Measurements from ENCODE around the gene RPL41. TPM values are rescaled to one million over a fixed set of nuclear protein-coding genes. Genes with fewer than 3 reads are reported as not detected.
A peak's percentile ranks its signal among the peaks of the same experiment; 100 is the strongest.
"Not testable (repeated sequence)": the region's sequence is repeated elsewhere in the genome, so short reads cannot be mapped to it uniquely, and the experiment has no call there.

Gene RPL41
- total RNA-seq, 1 donor from 2014 or later: 3,505 TPM

DNA sequence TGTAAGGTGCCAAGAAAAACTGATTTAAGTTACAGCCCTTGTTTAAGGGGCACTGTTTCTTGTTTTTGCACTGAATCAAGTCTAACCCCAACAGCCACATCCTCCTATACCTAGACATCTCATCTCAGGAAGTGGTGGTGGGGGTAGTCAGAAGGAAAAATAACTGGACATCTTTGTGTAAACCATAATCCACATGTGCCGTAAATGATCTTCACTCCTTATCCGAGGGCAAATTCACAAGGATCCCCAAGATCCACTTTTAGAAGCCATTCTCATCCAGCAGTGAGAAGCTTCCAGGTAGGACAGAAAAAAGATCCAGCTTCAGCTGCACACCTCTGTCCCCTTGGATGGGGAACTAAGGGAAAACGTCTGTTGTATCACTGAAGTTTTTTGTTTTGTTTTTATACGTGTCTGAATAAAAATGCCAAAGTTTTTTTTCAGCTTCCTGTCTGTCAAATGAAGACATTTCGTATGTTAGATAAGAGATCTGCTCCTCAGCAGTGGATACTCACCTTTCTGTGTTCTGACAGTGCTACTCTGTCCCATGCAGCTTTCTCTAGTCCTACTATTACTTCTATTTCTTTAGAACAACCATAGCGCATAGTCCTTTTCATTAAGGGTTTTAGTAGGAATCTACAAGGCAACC lies 13.2 kb upstream of the RPL41 start:
- no peak for DNase-seq (ENCODE audit: low spot score)

DNA sequence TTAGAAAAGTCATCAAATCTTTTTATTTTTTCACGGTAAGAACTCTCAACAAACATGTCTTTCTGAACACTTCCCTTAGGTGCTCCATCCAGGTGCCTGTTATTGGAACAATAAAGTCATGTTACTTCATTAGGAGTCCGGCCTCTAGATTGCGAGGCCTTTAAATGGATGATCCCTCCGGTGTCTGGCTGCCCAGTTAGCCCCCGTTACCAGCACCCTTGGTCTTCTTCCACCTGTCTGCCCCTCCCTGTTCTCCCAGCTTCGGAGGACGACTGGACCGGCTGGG lies 12.7 kb upstream of the RPL41 start:
- DNase-seq (ENCODE audit: low spot score): no peak

DNA sequence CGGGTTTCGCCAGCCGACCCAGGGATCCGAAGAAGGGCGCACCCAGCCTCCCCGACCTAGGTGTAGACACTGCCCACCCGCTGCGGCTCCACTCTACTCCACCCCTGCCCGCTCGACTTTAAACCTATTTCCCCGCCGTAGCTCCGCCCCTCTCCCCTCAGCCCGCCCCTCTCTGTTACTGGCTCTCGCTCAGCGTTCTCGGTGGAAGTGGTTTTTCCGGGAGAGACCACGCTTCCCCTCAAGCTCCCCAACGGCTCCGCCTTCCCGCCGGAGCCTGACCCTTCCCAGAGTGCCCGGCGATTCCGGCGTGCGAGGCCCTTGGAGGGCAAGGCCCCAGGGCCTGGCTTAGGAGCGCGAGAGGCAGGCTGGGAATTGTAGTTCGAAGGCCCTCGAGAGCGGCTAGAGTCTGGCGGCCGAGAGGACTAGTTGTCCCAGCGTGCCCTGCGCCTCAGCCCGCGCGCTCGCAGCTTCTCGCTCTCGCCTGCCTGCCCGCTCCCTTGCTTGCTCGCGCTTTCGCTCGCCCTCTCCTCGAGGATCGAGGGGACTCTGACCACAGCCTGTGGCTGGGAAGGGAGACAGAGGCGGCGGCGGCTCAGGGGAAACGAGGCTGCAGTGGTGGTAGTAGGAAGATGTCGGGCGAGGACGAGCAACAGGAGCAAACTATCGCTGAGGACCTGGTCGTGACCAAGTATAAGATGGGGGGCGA lies 12.2 kb upstream of the RPL41 start, which contains the start of gene PA2G4:
Gene PA2G4 (plus strand): TSS at position 451 of the 706 bp plus-strand sequence. CDS start 179 bp downstream, at position 630.
- DNase-seq (ENCODE audit: low spot score): peak; percentile 100

DNA sequence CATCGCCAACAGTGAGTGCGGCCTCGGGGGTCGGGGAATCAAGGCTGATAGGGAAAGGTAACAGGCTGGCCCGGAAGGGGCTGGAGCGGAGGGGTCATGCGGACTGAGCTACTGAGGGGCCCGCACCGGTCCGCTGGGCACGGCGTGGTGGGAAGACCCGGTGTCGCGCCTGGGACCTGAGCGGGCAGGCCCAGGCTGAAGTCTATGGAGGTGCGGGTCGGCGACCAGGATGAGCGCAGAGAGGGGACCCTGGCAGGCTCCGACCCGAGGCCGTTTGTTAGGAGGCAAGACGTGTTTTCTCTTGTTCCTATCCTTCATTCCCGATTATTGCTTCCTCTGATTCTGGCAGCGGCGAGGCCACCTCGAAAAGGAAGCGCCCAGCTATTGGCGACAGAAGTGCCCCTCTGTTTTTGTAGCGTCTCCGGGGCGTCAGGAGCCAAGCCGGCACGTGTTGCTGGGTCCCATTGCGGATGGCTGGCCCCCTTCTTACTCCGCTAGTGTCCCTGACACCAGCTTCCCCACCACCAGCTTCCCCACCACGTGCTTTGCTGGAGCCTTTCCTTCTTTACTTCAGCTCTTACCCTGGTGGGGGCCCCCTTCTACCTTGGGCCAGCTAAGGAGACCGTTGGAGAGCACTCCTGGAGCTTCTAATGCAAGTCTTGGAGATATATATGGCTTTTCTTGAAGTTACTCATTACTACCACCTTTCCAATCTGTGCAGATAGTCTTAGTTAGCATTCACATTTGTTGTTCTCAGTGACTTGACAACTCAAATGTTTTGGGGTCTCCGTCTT lies 11.4 kb upstream of the RPL41 start:
- no peak for DNase-seq (ENCODE audit: low spot score)

DNA sequence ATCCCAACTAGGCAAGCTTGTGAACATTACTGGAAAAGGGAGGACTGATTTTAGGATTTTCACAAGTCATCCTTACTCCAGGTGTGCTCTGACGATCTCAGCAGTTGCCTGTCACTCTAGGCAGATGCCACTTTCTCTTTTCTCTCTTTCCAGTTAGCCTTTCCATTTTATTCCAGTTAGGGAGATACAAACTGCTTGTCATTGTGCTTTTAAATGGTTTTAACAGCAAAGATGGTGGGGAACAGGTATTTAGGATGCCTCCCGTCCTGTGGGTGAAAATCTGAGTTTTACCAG lies 10.9 kb upstream of the RPL41 start:
- no peak for DNase-seq (ENCODE audit: low spot score)

DNA sequence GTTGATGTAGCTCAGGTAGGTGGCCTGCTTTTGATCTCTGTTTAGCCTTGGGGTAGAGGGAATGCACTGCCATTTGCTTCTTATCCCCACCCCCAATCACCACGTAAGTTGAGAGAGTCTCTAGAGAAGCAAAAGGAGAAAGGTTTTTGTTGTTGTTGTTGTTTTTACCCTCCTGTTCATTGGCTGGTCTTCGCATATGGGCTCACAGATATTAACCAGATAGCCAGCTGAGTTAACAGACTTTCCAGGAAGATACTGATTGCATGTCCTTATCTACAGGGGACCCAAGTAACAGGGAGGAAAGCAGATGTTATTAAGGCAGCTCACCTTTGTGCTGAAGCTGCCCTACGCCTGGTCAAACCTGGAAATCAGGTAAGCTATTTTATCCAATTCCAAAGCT lies 9.2 kb upstream of the RPL41 start:
- no peak for DNase-seq (ENCODE audit: low spot score)

DNA sequence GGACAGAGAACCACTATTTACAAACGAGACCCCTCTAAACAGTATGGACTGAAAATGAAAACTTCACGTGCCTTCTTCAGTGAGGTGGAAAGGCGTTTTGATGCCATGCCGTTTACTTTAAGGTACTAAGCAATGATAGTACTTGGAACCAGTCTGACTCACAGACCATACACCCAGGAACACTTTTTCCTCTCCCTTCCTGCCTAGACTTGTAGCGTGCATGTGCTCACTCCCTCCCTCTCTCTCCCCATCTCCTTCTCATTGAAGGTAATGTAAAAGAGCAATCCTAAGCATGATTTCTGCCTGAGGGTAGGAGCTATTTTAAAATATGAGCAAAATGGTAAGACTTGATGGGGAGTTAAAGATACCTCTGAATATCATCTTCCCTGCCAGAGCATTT lies 5.9 kb upstream of the RPL41 start:
- peak; percentile 66 for DNase-seq (ENCODE audit: low spot score)

DNA sequence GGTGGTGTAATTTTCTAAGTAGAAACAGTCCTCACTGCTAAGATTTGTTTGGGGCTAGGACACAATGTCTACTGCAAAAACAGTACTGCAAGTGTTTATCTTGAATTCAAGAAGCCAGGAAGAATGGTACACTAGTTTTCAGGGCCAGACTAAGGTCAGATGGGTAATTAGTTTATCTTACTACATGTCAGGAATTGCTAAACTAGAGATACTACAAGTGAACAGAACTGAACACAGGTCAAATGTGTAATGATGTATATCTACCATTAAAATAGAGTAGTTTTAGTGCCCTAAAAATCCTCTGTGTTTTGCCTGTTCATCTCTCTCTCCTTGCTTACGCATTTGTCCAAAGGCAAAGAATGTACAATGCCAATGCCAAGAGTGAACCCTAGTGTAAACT lies 2.3 kb upstream of the RPL41 start:
- DNase-seq (ENCODE audit: low spot score): no peak

DNA sequence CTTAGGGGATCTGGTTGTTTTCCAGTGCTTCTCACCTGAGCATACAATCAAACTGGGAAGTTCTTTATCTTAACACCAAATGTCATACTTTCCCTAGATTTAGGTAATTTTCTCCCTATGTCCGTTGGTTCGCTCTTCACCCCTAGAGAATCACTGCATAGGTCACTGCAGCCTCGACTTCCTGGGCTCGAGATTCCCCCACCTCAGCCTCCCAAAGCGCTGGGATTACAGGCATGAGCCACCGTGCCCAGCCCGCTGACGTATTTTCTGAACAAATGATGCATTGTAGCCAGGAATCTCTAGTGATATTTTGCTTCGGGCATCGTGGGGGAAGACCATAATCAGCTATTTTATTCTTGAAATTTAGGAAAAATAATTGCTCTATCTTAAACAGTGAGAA lies 1.1 kb upstream of the RPL41 start:
- DNase-seq (ENCODE audit: low spot score): no peak

DNA sequence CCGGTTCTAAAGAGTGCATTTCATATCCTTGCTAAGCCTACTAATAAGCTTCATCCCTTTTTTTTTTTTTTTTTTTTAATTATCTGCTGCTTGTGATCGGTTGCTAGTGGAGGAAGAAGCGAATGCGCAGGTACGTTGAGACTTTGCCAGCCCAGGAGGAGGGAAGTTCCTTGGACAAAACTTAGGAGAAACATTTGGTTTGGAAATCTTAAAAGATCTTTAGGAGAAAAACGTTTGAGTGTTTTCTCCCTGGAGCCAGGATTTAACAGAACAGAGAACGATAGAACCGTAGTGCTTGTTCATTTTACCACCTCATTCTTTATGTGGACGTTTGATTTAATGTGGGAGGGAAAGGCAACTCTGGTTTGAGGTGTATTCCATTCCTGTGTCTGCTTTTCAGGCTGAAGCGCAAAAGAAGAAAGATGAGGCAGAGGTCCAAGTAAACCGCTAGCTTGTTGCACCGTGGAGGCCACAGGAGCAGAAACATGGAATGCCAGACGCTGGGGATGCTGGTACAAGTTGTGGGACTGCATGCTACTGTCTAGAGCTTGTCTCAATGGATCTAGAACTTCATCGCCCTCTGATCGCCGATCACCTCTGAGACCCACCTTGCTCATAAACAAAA lies 761 bp downstream of the RPL41 start:
- DNase-seq (ENCODE audit: low spot score): not testable (repeated sequence)

DNA sequence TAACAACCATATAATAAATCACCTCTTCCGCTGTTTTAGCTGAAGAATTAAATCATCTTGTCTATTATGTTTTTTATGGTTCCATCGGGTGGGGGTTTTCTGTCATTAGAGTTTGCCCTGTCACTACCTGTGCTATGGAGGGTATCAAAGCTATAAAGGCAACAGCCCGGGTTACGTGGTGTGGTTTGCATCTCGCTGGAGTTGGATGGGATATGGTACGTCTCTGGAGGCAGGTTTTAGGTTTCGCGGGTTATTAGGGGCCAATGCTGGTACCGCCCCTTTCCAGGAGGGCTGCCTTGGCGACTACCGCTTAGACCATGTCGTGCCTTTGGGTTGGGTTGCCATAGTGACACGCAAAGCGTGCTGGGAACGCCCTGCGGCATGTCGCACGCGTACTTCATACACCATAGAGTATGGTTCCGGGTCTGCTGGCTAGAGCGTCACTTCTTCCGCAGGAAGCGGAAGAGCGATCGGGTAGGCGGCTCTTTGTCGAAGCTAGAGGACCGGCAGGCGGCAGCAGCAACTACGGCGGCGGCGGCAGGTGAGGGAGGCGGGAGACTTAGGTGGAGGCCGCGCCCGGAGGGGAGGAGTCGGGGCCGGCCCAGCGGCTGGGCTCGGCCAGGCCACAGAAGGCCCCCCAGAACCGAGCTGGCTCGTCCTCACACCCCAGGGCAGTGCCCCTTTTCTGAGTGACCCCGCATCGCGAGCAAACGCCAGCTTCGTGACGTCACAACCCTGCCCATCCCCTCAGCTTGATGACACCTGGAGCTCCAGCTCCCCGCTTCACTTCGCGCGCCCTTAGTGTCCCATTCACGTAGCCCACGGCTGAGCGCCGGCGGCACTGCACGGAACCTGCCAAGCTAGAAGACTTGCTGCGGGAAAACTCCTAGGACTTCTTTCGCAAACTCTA lies 1.6 kb downstream of the RPL41 start, which contains the start of gene ZC3H10:
Gene ZC3H10 (plus strand): TSS at position 489 of the 910 bp plus-strand sequence. CDS start 2,297 bp downstream, outside the sequence.
- DNase-seq (ENCODE audit: low spot score): peak; percentile 99

DNA sequence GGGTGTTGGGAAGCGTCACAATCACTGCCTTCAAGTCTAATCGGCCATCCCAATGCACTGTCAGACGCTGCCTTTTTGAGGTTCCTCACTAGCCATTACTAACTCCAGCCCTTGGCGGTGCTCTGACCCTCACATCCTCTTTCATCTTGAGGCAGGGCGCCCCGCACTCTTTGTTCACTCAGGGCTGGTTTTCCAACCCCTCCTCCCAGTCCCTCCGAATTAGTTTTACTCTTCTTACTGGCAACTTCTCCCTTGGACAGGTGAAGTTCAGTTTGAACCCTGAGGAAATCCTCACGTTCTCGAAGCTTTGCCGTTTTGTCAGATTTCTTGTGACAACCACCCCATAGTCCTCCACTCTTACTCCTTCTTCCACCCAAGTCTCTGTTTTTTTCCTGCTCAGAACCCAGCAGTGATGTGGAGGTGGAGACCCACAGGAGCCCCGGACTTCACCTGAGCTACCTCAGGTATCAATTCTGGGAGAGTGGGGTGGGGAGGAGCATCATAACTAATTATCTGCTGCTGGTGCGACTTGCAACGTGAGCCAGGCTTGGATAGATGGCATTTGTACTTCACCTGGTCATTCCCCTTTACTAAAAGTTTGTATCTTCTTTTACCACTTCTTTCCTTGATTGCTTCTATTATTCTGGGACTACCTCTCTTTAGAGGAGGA lies 2.4 kb downstream of the RPL41 start:
- DNase-seq (ENCODE audit: low spot score): no peak

DNA sequence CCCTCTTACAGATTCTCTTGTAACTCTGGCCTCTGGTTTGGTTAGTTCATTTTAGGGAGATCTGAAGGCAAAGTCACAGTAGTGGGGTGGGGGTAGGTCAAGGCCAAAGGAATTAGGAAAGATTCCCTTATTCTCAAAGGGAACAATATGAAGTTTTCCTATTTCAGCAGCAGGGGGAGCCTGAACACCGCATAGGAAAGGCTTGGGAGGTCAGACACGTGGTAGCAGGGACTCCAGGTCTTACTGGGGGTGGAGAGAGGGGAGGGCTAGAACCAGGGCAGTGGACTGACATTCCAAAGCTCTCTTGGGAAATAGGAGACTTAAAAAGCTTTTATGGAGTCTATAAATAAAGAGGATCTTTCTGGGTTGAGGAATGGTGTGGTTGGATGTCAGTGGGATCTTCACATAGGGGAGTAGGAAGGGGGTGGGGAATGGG lies 2.9 kb downstream of the RPL41 start:
- DNase-seq (ENCODE audit: low spot score): peak; percentile 96

DNA sequence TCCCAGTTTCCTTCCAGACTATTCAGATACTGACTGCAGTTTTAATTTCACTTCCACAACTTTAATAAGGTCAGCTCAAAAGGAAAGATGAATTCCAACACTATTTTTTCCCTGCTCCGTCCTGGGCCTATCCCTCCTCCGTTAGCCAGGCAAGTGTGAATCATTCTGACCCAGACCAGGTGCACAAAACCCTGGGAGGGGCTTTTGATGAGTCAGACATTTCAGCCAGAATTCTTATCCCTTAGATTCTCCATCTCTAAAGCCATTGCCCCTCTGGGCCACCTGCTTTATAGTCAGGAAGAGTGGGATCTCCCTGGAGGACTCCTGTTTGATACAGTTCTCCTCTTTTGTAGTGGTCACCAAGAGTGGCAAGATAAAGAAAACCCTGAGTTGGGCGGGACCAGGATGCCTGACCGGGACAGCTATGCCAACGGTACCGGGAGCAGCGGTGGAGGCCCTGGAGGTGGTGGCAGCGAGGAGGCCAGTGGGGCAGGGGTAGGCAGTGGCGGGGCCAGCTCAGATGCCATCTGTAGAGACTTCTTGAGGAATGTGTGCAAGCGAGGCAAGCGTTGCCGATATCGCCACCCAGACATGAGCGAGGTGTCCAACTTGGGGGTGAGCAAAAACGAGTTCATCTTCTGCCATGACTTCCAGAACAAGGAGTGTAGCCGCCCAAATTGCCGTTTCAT lies 3.9 kb downstream of the RPL41 start:
- DNase-seq (ENCODE audit: low spot score): no peak

DNA sequence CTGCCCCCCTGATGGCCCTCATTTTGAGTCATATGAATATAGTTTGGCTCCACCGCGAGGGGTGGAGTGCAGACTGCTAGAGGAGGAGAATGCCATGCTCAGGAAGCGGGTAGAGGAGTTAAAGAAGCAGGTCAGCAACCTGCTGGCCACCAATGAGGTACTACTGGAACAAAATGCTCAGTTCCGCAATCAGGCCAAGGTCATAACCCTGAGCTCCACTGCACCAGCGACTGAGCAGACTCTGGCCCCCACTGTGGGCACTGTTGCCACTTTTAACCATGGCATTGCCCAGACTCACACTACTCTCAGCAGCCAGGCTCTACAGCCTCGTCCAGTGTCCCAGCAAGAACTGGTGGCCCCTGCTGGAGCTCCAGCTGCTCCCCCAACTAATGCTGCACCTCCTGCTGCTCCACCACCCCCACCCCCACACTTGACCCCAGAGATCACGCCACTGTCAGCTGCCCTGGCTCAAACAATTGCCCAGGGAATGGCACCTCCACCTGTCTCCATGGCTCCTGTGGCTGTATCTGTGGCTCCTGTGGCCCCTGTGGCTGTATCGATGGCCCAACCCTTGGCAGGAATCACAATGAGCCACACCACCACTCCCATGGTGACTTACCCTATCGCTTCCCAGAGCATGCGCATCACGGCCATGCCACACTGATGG lies 4.9 kb downstream of the RPL41 start:
- DNase-seq (ENCODE audit: low spot score): no peak

DNA sequence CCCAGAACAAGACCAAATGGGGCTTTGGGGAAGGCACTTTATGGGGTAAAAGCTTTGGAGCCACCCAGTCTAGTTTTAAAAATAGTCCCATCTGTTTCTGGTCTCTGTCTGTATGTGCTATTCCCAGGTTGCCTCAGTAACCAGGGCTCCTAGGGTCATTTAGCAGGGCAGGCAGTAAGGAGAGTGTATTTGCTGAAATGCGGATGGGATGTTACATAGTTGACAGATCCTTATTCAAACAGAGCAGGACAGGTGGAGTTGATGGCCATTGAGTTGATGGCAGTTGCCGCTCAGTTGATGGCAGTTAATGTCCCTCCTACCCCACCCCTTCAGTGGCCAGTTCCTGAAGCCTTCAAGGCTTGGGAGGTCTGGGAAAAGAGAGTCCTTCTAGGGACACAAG lies 6.2 kb downstream of the RPL41 start:
- no peak for DNase-seq (ENCODE audit: low spot score)

DNA sequence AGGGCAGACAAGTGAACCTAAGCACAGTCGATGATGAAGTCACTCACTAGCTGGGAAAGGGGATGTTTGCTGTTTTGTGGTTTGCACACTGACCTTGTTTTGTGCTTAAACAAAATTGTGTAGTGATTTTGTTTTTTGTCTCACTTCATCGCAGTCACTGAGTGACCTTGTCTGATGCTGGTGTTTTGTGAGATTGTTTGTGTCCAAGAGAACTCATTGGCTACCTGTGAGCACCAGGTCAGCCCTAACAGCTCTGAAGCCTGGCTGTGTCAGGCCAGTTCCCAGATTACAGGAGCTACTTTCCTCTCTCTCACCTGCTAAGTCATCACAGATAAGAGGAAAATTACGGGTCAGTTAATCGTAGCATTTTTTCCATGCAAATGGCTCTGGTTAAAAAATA lies 7.7 kb downstream of the RPL41 start:
- DNase-seq (ENCODE audit: low spot score): no peak

DNA sequence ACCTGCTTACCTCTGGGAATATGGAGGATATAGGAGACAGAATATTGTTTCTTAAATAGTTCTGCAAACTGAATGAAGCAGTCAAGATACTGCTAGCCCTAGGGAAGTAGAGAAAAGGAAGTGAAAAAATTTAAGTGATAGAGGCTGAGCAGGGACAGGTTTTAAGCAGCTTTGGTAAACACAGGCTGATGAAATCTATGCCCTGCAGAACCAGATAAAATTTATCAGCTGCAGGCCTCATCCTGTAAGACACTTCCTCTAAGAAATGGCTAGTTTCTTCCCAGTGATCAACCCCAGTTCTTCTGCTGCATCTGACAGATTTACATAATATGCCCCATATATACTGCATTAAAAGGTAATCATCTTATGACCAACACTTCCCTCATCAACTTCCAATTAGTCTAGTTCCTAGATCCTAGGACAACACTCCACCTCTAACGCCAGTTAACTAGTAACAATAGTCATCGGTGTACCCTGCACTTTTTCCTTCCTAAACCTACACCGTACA lies 10.4 kb downstream of the RPL41 start:
- no peak for DNase-seq (ENCODE audit: low spot score)

DNA sequence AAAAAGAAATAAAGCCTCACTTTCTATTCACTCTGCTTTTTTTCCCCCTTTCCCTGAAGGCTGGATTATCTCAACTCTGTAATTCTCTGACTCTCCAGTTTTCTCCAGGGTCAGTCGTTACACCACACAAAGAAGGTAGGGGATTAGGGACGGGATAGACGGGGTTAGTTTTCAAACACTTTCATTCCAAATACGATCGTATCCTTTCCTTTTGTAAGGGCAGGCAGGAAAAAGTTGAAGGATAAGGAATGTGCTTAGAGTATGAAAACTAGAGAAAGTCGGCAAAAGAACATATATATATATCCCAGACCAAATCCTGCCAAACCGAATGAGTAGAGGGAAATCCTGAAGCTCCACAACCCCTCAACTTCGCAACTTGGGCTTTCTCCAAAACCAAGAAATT lies 11.1 kb downstream of the RPL41 start:
- DNase-seq (ENCODE audit: low spot score): no peak
